HAP-1 (cell line): ENCODE measurements around the gene CENPA.
"Not testable (repeated sequence)": the region's sequence is repeated elsewhere in the genome, so short reads cannot be mapped to it uniquely, and the experiment has no call there.

Source experiments
- DNase-seq, 2 experiments: peaks; one replicate each; pipeline ENCODE4 v3.0.0-alpha.2; 2016 to 2020; ENCODE audit warnings: low spot score in 2 of 2
- H3K27me3 ChIP-seq: fragments of 250-450 bp; sonication (Bioruptor Pico); 2 replicates; pipeline ENCODE4 v1.5.1; 2020; ENCODE audit warnings: low read depth, mild to moderate bottlenecking, moderate library complexity
- H3K36me3 ChIP-seq: fragments of 250-450 bp; sonication (Bioruptor Pico); replicated peaks from 2 replicates; pipeline ENCODE4 v1.5.1; 2020; ENCODE audit warnings: mild to moderate bottlenecking
- H3K4me1 ChIP-seq: fragments of 250-450 bp; sonication (Bioruptor Pico); 2 replicates; pipeline ENCODE4 v1.5.1; 2020; ENCODE audit warnings: mild to moderate bottlenecking
- H3K4me3 ChIP-seq: fragments of 250-450 bp; sonication (Bioruptor Pico); 2 replicates; pipeline ENCODE4 v1.5.1; 2020; ENCODE audit warnings: mild to moderate bottlenecking, moderate library complexity
- H3K9me3 ChIP-seq: fragments of 250-450 bp; sonication (Bioruptor Pico); 2 replicates; pipeline ENCODE4 v1.5.1; 2020; ENCODE audit warnings: mild to moderate bottlenecking, moderate library complexity
- in situ Hi-C: fragments of 300-500 bp; cut with MboI; formaldehyde crosslinking; loops from 3 replicates; pipeline ENCODE4 v1.14.3; 2020; ENCODE audit warnings: low sequenced_read_pairs, inconsistent platforms, mixed read lengths

CENPA gene

DNA sequence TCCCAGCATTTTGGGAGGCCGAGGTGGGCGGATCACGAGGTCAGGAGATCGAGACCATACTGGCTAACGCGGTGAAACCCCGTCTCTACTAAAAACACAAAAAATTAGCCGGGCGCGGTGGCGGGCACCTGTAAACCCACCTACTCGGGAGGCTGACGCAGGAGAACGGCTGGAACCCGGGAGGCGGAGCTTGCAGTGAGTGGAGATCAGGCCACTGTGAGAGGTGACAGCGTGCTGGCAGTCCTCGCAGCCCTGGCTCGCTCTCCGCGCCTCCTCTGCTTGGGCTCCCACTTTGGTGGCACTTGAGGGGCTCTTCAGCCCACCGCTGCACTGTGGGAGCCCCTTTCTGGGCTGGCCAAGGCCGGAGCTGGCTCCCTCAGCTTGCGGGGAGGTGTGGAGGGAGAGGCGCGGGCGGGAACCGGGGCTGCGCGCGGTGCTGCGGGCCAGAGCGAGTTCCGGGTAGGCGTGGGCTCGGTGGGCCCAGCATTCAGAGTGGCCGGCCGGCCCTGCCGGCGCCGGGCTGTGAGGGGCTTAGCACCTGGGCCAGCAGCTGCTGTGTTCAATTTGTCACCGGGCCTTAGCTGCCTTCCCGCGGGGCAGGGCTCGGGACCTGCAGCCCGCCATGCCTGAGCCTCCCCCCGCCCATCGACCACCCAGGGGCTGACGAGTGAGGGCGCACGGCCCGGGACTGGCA lies 28.4 kb downstream of the CENPA start:
- H3K4me3 ChIP-seq, H3K36me3 ChIP-seq, in situ Hi-C loops, H3K27me3 ChIP-seq, H3K4me1 ChIP-seq, DNase-seq, H3K9me3 ChIP-seq: not testable (repeated sequence)

- peaks cover 8% of the 10 kb centered on the region for H3K4me1 ChIP-seq
- no peak overlapping the region for H3K4me3 ChIP-seq
- H3K27me3 ChIP-seq = no peaks in the 10 kb centered on the region
- no peaks in the 10 kb centered on the region for H3K9me3 ChIP-seq
- H3K36me3 ChIP-seq = no peaks in the 10 kb centered on the region
- no peak for DNase-seq
- in situ Hi-C loops = no loop called here
These were observed 31.0 kb downstream of the CENPA start for GRCh38 chr2:26816893-26817292.

DNA sequence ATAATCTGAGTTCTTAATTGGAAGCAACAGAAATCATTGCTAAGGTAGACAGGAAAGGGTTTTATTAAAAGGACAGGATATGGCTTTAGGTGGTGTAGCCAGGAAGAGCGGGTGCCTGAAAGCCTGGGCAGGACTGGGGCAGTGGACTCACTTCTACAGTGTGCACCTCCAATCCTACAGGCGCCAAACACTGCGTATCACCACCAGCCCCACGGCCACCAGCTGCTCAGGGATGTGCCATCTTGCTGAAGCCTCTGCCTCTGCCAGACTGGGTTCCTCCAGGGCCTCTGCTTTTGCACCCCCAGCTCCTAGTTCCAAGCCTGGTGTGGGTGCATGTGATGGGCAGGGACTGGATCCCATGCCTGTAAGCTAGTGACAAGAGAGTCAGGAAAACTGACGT lies 32.4 kb downstream of the CENPA start:
- no peak overlapping the region for H3K4me3 ChIP-seq
- no peak for DNase-seq
- H3K9me3 ChIP-seq = no peaks in the 10 kb centered on the region
- H3K4me1 ChIP-seq = peaks cover 8% of the 10 kb centered on the region
- H3K27me3 ChIP-seq = no peaks in the 10 kb centered on the region
- no peaks in the 10 kb centered on the region for H3K36me3 ChIP-seq
- in situ Hi-C loops = no loop called here

- Histone ChIP-seq H3K4me1 (peaks cover 8% of the 10 kb centered on the region), H3K9me3 (no peaks in the 10 kb centered on the region), H3K27me3 (no peaks in the 10 kb centered on the region), H3K4me3 (no peak overlapping the region), H3K36me3 (no peaks in the 10 kb centered on the region)
- DNase-seq = no peak
- in situ Hi-C loops = no loop called here
These were observed 33.1 kb downstream of the CENPA start for GRCh38 chr2:26818972-26819371.

DNA sequence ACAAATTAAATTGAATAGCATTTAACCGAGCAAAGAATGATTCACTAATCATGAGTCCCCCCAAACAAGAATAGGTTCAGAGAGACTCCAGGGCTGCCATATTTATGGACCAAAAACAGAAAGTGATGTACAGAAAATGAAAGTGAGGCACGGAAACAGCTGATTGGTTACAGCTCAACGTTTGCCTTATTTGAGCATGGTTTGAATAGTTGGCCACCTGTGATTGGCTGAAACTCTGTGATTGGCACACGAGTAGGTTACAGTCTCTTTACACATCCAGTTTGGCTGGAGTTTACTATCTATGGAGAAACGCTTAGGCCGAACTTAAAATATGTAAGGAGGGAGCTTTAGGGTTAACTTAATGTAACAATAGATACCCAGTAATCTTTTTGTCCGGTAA lies 35.1 kb downstream of the CENPA start:
- in situ Hi-C loops = no loop called here
- peaks cover 8% of the 10 kb centered on the region for H3K4me1 ChIP-seq
- H3K27me3 ChIP-seq = no peaks in the 10 kb centered on the region
- H3K36me3 ChIP-seq = no peaks in the 10 kb centered on the region
- no peaks in the 10 kb centered on the region for H3K9me3 ChIP-seq
- no peak overlapping the region for H3K4me3 ChIP-seq
- DNase-seq = no peak

DNA sequence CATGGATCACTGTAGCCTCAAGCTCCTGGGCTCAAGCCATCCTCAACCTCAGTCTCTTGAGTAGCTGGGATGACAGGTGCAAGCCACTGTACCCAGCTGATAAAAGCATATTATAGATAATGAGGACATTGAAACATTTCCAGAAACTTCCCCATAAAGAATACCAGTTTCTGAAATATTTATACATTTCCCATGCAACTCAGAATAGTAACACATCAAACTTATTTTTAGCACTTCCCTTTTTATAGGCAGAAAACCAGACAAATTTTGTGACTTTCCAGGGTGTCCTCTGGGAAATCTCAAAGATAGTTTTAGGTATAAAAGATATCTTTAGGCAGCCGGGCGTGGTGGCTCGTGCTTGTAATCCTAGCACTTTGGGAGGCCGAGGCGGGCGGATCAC lies 37.0 kb downstream of the CENPA start:
- no peaks in the 10 kb centered on the region; the same call in 1 of the 2 replicates for H3K27me3 ChIP-seq
- H3K4me3 ChIP-seq = no peak overlapping the region
- in situ Hi-C loops = no loop called here
- H3K36me3 ChIP-seq = no peaks in the 10 kb centered on the region
- no peaks in the 10 kb centered on the region for H3K9me3 ChIP-seq
- H3K4me1 ChIP-seq = peaks cover 8% of the 10 kb centered on the region
- DNase-seq = no peak

DNA sequence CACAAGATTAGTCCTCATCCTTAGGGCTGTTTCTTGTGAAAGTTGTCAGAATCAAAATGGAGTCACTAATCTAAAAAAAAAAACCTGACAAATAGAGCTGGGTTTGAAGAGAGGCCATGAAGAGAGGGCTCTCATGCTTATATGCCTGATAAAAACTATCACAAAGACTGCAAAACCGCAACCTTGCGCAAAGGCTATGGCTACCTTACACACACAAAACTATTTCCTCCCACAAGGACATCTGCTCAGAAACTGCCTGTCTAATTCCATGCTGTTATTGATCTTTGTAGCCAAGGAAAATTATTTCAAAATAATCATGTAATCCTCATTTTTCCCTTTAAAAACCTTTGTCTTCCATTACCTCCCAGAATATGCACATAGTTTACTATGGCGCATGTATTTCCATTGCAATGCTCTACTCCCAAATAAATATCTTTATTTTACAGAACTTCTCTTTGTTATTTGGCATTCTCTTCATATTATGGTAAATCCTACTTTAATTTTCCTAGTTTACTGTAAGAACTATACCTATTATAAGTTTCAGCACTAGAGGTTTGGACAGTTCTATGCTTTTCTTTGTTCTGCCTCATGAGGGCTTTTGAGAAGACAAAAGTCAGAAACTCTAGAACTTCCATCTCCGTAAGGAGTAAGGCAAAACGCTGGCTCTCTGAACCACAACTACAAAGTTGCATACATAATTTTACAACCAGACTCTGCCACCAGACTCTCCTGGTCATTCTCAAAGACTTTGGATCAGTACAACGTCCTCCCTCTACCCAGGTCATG lies 52.5 kb downstream of the CENPA start:
- Histone ChIP-seq H3K9me3 (no peaks in the 10 kb centered on the region), H3K27me3 (peaks cover 43% of the 10 kb centered on the region), H3K4me3 (no peak overlapping the region), H3K36me3 (no peaks in the 10 kb centered on the region), H3K4me1 (no peaks in the 10 kb centered on the region)
- peak in 1 of 2 experiments; percentile 40 for DNase-seq
- in situ Hi-C loops = no loop called here

- Histone ChIP-seq H3K27me3 (peaks cover 42% of the 10 kb centered on the region), H3K9me3 (no peaks in the 10 kb centered on the region), H3K36me3 (no peaks in the 10 kb centered on the region), H3K4me3 (no peak overlapping the region), H3K4me1 (no peaks in the 10 kb centered on the region)
- in situ Hi-C loops = loop anchor here (5.0 kb wide), 1 partner anchor 101 kb away; no protein-coding TSS in a partner anchor
- DNase-seq = no peak
These were observed 55.2 kb downstream of the CENPA start for GRCh38 chr2:26840937-26841610.

GRCh38 chr2:26843041-26843440 lies 57.2 kb downstream of the CENPA start:
- in situ Hi-C loops = loop anchor here (5.0 kb wide), 1 partner anchor 99 kb away; no protein-coding TSS in a partner anchor
- Histone ChIP-seq H3K4me3 (no peak overlapping the region), H3K27me3 (peaks cover 35% of the 10 kb centered on the region), H3K4me1 (peaks cover 9% of the 10 kb centered on the region), H3K9me3 (no peaks in the 10 kb centered on the region), H3K36me3 (no peaks in the 10 kb centered on the region)
- no peak for DNase-seq
